ENCODE measurements around the gene BMP15. TPM values are rescaled to one million over a fixed set of nuclear protein-coding genes. Genes with fewer than 3 reads are reported as not detected.

Gene BMP15
- total RNA-seq, 1 experiment from 2014 or later, result not detected

- H3K27ac ChIP-seq (ENCODE audit: insufficient read length, low read depth, low read length), result no peak overlapping the region
These were observed 29.5 kb upstream of the BMP15 start for GRCh38 chrX:50881028-50881427.

More at GRCh38 chrX:50881028-50881427, 29.5 kb upstream of the BMP15 start:
- Mint-ChIP-seq H3K9me3 (peaks cover 55 to 63% of the 10 kb centered on the region in 2 experiments), H3K4me1 (peaks cover 10 to 16% of the 10 kb centered on the region in 2 experiments), H3K36me3 (ENCODE audit: insufficient read depth in 1 of 3, low read depth in 3 of 3) (peaks cover 0 to 1% (median 0%) of the 10 kb centered on the region in 3 experiments; a peak in 1 of 7 replicates), H3K27ac (no peak overlapping the region), H3K27me3 (ENCODE audit: low read depth) (peaks cover under 1% of the 10 kb centered on the region; the same call in 1 of the 2 replicates), H3K4me3 (no peak overlapping the region)
- no peaks in the 10 kb centered on the region for H3K79me1 ChIP-seq (ENCODE audit: insufficient read depth, low read depth, low read length, poor library complexity, severe bottlenecking)
- no peak overlapping the region for H3K56ac ChIP-seq (ENCODE audit: insufficient read length, low read depth, low read length)
- no peaks in the 10 kb centered on the region for H3K23me2 ChIP-seq (ENCODE audit: insufficient read length, low read depth, low read length, poor library complexity, severe bottlenecking)
- no peak overlapping the region for H3K18ac ChIP-seq (ENCODE audit: insufficient read length, low read depth, low read length)
- H4K91ac ChIP-seq (ENCODE audit: insufficient read length, low read depth, low read length), result no peak overlapping the region
- no peak overlapping the region for H2BK120ac ChIP-seq (ENCODE audit: low read depth, low read length, poor library complexity, severe bottlenecking)
- no peak overlapping the region for H3K4me2 ChIP-seq (ENCODE audit: insufficient read depth, insufficient read length, low read length)
- H3K14ac ChIP-seq (ENCODE audit: insufficient read depth, low read length), result no peak overlapping the region
- DNase-seq, result no peak
- H4K5ac ChIP-seq (ENCODE audit: insufficient read length, low read depth, low read length), result no peak overlapping the region
- no peak for TF ChIP-seq CTCF (conservative IDR thresholded peaks at IDR 0.05)
- H2BK15ac ChIP-seq (ENCODE audit: low read depth, low read length), result no peak overlapping the region
- H2BK5ac ChIP-seq (ENCODE audit: insufficient read length, low read length), result no peak overlapping the region
- H3T11ph ChIP-seq (ENCODE audit: low read length), result no peak overlapping the region
- H2AFZ ChIP-seq (ENCODE audit: low read length), result no peak overlapping the region
- H3K9me3 ChIP-seq (ENCODE audit: control insufficient read depth, low read depth, low read length), result no peaks in the 10 kb centered on the region
- H3K4me1 ChIP-seq (ENCODE audit: insufficient read depth, low read length), result peaks cover 7% of the 10 kb centered on the region; the same call in 1 of the 2 replicates
- no peaks in the 10 kb centered on the region for H3K27me3 ChIP-seq (ENCODE audit: insufficient read depth, low read length)
- no peak overlapping the region for H3K23ac ChIP-seq (ENCODE audit: insufficient read length, low read depth, low read length)
- no peak overlapping the region for H4K8ac ChIP-seq (replicated peaks; ENCODE audit: insufficient read length, low read depth, low read length)
- H2BK20ac ChIP-seq (ENCODE audit: low read depth, low read length, poor library complexity, severe bottlenecking), result no peak overlapping the region
- H2BK12ac ChIP-seq (ENCODE audit: insufficient read length, low read depth, low read length), result no peak overlapping the region
- no peaks in the 10 kb centered on the region for H4K20me1 ChIP-seq (ENCODE audit: control insufficient read depth, insufficient read depth, insufficient read length)
- H3K4ac ChIP-seq (ENCODE audit: low read depth, low read length), result no peak overlapping the region
- no peaks in the 10 kb centered on the region for H3K79me2 ChIP-seq (ENCODE audit: insufficient read depth, low read length)
- H3K9ac ChIP-seq (ENCODE audit: extremely low read depth, insufficient read length, low read length), result no peak overlapping the region
- no peak overlapping the region for H2AK5ac ChIP-seq (ENCODE audit: insufficient read length, low read length)
